AG04450 (cell line): Measurements from ENCODE around the gene SREBF2. TPM values are rescaled to one million over a fixed set of nuclear protein-coding genes. Genes with fewer than 3 reads are reported as not detected.
"Not testable (repeated sequence)": the region's sequence is repeated elsewhere in the genome, so short reads cannot be mapped to it uniquely, and the experiment has no call there.

ENCODE experiments used
- CTCF ChIA-PET: fragments of 300-600, 350-600 bp; formaldehyde crosslinking; extraction: SDS; loops from one replicate; lab custom pipeline; 2022; ENCODE audit warnings: antibody characterized with exemption, inconsistent platforms; lab: Charles Lee
- POLR2A ChIA-PET: fragments of 350-600 bp; formaldehyde crosslinking; extraction: SDS; loops from one replicate; lab custom pipeline; 2021; ENCODE audit warnings: antibody characterized with exemption, inconsistent platforms; lab: Yijun Ruan, JAX
- DNase-seq: peaks from one replicate; pipeline ENCODE4 v3.0.0-alpha.2; 2011; ENCODE audit warnings: low read depth, low spot score
- H3K27ac ChIP-seq: one replicate; pipeline ENCODE4 v1.5.1; 2012; ENCODE audit warnings: low read depth, low read length, control low read depth
- H3K27me3 ChIP-seq: one replicate; pipeline ENCODE4 v1.6.0; 2012; ENCODE audit warnings: low read length; ENCODE audit not compliant: control insufficient read depth, insufficient read depth
- H3K4me3 ChIP-seq: 2 replicates; pipeline ENCODE4 v1.5.1; 2011; ENCODE audit warnings: mild to moderate bottlenecking, low read depth, low read length, control low read depth
- H3K9me3 ChIP-seq: 2 replicates; pipeline ENCODE4 v1.5.1; 2012; ENCODE audit warnings: low read length; ENCODE audit not compliant: control insufficient read depth, insufficient read depth
- CTCF ChIP-seq: IDR thresholded peaks from 2 replicates; pipeline ENCODE4 v1.5.1; 2011; ENCODE audit warnings: low read depth, low read length, control low read depth, inconsistent platforms
- polyA plus RNA-seq: library from polyadenylated mRNA; depleted of rRNA; stranded (reverse); fragments of >200 nt; gene quantifications from 2 replicates; pipeline ENCODE4 v1.2.3, GENCODE V29; 2011

The SREBF2 gene
- polyA plus RNA-seq, 1 experiment: 31.7 TPM

DNA sequence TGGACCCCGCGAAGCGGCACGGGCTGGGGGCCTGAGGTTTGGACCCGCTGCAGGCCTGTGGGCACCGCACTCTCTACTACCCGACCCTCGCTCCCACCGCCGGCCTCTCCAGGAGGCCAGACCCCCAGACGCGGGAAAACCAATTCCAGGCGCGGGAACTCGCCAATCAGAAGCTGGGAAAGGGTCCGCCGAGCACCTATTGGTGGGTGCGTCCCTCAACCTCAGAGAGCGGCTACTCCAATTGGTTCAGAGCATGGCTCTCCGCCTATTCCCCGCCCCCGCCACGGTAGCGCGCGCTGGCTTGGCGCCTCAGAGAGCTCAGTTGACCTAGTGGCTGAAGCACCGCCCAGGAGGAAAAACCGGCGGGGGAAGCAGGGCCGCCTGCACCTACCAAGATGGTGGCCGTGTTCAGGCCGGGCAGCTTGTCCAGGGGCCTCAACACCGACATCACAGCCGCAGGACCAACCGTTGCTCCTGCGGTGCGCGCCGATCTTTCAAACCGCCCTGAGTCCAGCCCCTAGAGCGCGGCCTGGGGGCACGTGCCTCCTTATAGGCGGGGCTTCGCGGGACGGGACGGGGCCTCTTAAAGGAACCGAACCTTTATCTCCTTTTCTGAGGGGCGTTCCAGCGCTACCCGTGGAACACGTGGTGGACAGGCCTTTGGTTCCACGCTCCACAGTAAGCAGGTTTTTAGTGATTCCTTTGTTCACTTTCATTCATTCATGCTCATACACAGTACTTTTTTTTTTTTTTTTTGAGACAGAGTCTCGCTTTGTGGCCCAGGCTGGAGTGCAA lies 113.9 kb downstream of the SREBF2 start, which contains the start of gene CENPM:
TSS of gene CENPM (minus strand) at position 524 of the 795 bp plus-strand sequence. CDS start at position 448, 76 bp downstream.
- DNase-seq: peak; percentile 79
- Histone ChIP-seq H3K9me3 (no peaks in the 10 kb centered on the region), H3K27ac (no peak within 1 kb of the TSS), H3K4me3 (peak within 1 kb of the TSS; percentile 93), H3K27me3 (no peaks in the 10 kb centered on the region)
- POLR2A ChIA-PET: interaction anchor here (0.6 to 1.4 kb wide), 8 partner anchors 9 to 497 kb away, joined by 3 to 6 read pairs (median 4); partner anchors contain the start of genes CCDC134, MEI1 and SREBF2
- CTCF ChIA-PET: interaction anchor here (0.6 to 9.4 kb wide), 7 partner anchors 10 to 497 kb away, joined by 3 to 281 read pairs (median 4); partner anchors contain the start of gene MEI1
- no peak for TF ChIP-seq CTCF

GRCh38 chr22:41947424-41948080 lies 114.6 kb downstream of the SREBF2 start:
- no peaks in the 10 kb centered on the region for H3K27me3 ChIP-seq
- no peak overlapping the region for H3K4me3 ChIP-seq
- H3K27ac ChIP-seq: no peak overlapping the region
- CTCF ChIA-PET: interaction anchor here (0.9 to 9.4 kb wide), 7 partner anchors 11 to 496 kb away, joined by 3 to 281 read pairs (median 4); partner anchors contain the start of gene MEI1
- DNase-seq: no peak
- no peaks in the 10 kb centered on the region for H3K9me3 ChIP-seq
- TF ChIP-seq CTCF: no peak
- POLR2A ChIA-PET: interaction anchor here (0.9 to 1.3 kb wide), 3 partner anchors 10 to 280 kb away, joined by 3 to 5 read pairs (median 3); partner anchors contain the start of gene MEI1

DNA sequence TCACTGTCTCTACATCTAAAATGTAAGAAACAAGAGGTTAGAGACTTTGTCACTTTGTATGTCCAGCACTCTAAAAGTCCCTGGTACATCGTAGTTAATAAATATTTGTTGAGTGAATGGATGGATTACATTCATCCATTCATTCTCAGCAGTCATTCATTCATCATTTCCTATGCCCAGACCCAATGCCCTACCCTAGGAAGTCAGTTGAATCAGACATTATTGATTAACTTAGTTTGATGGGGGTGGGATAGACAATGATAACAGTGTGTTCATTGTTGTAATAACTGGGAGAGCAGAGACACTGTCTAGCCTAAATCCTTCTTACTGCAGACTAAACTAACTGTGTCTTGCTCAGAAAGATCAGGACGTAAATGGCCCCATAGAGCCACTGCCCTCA lies 115.2 kb downstream of the SREBF2 start:
- no peak overlapping the region for H3K27ac ChIP-seq
- no peaks in the 10 kb centered on the region for H3K27me3 ChIP-seq
- no peak for TF ChIP-seq CTCF
- no peak overlapping the region for H3K4me3 ChIP-seq
- POLR2A ChIA-PET: no interaction called here
- H3K9me3 ChIP-seq: no peaks in the 10 kb centered on the region
- DNase-seq: no peak
- CTCF ChIA-PET: interaction anchor here (0.9 kb wide), 1 partner anchor 201 kb away, joined by 14 read pairs; no protein-coding TSS in a partner anchor

- H3K9me3 ChIP-seq, H3K4me3 ChIP-seq, H3K27me3 ChIP-seq, DNase-seq, POLR2A ChIA-PET, H3K27ac ChIP-seq: not testable (repeated sequence)
- CTCF ChIA-PET: interaction anchor here (1.3 kb wide), 1 partner anchor 252 kb away, joined by 7 read pairs; no protein-coding TSS in a partner anchor
Measured at GRCh38 chr22:41948928-41949296, 116.0 kb downstream of the SREBF2 start.

- Histone ChIP-seq H3K27me3 (no peaks in the 10 kb centered on the region), H3K9me3 (no peaks in the 10 kb centered on the region), H3K4me3 (no peak overlapping the region), H3K27ac (no peak overlapping the region)
- CTCF ChIA-PET: interaction anchor here (1.1 to 1.3 kb wide), 2 partner anchors 203 to 252 kb away, joined by 6 to 7 read pairs; no protein-coding TSS in a partner anchor
- TF ChIP-seq CTCF: no peak
- no peak for DNase-seq
- POLR2A ChIA-PET: no interaction called here
Measured at GRCh38 chr22:41949297-41949965, 116.5 kb downstream of the SREBF2 start.
